ENCODE results near the gene PPP6R3.
"Not testable (repeated sequence)": the region's sequence is repeated elsewhere in the genome, so short reads cannot be mapped to it uniquely, and the experiment has no call there.

PPP6R3 gene, protein sequence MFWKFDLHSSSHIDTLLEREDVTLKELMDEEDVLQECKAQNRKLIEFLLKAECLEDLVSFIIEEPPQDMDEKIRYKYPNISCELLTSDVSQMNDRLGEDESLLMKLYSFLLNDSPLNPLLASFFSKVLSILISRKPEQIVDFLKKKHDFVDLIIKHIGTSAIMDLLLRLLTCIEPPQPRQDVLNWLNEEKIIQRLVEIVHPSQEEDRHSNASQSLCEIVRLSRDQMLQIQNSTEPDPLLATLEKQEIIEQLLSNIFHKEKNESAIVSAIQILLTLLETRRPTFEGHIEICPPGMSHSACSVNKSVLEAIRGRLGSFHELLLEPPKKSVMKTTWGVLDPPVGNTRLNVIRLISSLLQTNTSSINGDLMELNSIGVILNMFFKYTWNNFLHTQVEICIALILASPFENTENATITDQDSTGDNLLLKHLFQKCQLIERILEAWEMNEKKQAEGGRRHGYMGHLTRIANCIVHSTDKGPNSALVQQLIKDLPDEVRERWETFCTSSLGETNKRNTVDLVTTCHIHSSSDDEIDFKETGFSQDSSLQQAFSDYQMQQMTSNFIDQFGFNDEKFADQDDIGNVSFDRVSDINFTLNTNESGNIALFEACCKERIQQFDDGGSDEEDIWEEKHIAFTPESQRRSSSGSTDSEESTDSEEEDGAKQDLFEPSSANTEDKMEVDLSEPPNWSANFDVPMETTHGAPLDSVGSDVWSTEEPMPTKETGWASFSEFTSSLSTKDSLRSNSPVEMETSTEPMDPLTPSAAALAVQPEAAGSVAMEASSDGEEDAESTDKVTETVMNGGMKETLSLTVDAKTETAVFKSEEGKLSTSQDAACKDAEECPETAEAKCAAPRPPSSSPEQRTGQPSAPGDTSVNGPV

DNA sequence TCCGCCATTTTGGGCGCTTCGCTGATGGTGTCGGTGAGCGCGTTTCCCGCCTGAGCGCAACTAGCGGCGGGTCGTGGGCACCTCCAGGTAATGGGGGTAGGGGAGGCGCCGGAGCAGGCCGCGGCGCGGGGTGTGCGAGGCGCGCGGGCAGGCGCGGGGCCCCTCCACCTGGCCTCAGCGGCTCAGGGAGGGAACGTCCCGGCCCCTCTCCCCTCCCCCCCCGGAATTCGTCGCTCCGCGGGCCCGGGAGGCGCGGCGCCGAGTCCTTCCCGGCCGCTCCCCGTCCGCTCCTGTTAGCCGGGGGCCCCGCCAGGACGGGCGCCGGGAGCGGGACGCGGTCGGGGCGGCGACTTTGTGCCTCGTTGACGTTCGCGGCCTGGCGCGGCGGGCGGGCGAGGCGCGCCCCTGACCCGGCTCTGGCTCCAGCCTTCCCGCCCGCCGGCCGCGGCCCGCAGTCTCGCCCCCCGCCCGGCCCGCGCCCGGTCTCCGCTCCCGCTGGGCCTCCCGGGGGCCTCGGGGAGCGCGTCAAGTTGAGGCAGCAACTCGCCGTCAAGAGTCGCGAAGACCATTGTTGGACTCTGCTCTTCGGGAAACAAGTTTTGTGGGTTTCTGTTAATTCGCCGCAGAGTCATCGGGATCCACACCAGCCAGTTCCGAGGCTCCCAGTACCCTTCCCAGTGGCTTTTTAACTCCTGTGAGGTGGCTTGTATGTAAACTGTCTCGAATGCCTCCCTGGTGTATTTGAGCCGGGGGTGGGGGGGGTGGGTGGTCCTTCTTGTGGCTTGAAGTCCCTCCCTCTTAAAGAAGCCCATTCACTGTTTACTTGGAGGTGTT lies at the start of gene PPP6R3:
Gene PPP6R3, plus strand, starts transcription at position 12 of the 834 bp plus-strand sequence. CDS start 76,913 bp downstream, outside the sequence.
- DNase-seq = no peak

DNA sequence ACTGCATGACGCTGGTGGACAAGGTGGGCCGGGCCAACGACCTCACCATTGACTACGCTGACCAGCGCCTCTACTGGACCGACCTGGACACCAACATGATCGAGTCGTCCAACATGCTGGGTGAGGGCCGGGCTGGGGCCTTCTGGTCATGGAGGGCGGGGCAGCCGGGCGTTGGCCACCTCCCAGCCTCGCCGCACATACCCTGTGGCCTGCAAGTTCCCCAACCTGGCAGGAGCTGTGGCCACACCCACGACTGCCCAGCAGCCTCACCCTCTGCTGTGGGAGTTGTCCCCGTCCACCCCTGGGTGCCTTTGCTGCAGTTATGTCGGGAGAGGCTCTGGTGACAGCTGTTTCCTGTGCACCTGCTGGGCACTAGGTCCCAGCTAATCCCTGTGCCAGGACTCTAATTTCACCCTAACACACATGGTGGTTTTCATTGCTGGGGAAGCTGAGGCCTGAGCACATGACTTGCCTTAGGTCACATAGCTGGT lies 49.0 kb upstream of the PPP6R3 start:
- no peak for DNase-seq

DNA sequence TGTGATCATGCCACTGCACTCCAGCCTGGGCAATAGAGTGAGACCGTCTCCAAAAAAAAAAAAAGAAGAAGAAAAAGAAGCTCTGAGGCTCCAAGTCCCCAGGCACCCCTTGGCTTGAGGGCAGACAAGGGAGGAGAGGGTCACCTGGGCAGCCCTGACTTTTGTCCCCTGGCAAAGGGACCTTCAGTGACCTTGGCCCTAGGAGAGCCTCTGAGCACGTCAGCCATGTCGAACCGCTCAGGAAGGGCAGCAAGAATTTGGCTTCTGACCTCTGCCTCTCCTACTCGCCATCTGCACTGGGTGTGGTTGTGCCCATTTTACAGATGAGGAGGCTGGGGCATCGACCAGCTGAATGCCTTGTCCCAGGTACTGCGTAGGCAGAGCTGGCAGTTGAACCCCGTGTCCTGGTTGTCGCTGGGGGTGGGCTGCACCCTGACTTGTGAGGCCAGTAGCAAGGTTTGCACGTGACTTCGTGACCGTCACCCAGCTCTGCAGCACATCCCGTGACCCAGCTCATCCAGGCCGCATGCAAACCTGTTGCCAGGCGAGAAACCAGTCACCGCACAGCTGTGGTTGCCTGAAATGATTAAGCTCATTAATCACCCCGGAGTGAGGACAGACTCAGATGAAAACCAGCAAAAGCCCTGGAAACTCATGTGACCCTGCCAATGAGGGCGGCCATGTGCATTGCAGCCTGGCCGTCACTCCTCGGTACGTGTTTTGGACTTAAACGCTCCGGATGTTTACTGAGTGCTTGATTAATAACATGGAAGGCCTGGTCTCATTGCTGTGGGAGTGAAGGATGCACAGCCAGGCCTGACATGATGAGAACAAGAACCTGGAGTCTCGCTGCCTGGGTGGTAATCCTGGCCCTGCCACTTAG lies 47.7 kb upstream of the PPP6R3 start:
- DNase-seq = no peak

DNA sequence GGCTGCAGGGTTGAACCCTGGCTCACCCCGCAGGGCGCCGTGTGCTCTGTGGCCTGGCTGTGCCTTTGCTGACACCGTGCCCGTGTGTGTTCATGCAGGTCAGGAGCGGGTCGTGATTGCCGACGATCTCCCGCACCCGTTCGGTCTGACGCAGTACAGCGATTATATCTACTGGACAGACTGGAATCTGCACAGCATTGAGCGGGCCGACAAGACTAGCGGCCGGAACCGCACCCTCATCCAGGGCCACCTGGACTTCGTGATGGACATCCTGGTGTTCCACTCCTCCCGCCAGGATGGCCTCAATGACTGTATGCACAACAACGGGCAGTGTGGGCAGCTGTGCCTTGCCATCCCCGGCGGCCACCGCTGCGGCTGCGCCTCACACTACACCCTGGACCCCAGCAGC lies 47.0 kb upstream of the PPP6R3 start:
- no peak for DNase-seq

DNA sequence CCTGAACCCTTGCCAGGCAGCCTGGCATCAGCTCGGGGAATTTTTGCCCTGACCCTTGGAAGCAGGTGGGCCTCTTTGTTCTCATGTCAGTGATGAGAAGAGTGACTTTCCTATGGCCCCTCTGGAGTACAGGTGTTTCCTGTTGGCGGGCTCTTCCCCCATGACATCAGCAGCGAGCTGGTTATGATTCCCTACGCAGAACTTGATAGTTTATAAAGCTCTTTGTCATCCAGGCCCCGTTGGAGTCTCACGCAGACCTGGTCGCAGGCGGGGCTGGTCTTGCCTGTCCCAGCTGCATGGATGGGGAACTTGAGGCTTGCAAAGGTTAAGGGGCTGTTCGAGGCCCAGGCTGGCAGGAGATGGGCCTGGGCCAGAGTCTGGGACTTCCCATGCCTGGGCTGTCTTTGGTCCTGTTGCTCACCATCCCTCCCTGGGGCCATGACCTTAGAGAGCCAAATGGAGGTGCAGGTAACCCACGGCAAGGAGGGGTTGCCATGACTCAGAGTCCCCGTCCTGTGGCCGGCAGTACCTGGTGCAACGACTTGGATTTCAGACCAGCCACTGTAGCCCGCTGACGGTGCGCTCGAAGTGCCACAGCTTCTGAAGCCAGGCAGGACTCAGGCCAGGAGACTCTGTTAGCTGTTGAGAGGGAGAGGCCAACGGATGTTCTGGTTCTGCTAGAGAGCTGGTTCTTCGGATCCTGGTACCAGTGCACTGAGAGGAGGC lies 45.9 kb upstream of the PPP6R3 start:
- DNase-seq = no peak

DNA sequence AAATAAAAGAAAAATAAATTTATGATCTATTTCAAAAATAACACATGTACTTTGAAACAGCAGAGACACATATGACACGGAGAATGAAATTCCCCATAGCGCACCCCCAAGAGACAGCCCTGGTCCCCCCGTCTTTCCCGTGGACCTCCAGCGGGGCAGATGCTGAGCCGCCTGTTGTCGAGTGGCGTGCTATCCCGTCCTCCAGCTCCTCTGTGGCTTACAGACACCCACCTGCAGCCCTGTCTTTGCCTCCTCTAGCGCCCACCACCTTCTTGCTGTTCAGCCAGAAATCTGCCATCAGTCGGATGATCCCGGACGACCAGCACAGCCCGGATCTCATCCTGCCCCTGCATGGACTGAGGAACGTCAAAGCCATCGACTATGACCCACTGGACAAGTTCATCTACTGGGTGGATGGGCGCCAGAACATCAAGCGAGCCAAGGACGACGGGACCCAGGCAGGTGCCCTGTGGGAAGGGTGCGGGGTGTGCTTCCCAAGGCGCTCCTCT lies 44.4 kb upstream of the PPP6R3 start:
- DNase-seq = no peak

DNA sequence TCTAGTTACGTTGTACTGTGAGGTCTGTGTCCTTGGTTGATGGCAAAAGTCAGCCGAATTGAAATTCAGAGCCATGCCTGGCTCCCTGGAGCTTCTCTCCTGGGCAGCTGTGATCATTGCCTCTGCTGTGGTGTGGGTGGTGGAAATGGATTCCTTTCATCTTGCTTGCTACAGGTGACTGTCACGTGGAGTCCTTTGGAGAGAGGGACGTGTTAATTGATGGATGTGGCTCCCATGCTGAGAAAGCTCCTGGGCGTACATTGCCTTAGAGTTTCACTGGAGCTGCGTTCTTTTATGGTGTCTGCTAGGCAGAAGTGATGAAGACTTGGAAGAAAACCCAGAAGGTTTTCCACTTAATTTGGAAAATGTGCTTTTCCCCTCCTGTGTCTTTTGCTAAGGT lies 41.9 kb upstream of the PPP6R3 start:
- DNase-seq = no peak

DNA sequence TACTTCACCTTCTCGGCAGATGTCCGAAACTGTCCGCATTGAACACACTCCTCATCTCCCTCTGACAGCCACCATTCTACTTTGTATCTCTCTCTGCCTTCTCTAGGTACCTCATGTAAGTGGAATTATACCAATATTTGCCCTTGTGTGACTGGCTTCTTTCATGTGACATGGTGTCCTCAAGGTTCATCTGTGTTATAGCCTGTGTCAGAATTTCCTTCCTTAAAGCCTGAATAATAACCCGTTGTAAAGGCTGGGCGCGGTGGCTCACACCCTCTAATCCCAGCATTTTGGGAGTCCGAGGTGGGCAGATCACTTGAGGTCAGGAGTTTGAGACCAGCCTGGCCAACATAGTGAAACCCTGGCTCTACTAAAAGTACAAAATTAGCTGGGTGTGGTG lies 40.4 kb upstream of the PPP6R3 start:
- DNase-seq = no peak

DNA sequence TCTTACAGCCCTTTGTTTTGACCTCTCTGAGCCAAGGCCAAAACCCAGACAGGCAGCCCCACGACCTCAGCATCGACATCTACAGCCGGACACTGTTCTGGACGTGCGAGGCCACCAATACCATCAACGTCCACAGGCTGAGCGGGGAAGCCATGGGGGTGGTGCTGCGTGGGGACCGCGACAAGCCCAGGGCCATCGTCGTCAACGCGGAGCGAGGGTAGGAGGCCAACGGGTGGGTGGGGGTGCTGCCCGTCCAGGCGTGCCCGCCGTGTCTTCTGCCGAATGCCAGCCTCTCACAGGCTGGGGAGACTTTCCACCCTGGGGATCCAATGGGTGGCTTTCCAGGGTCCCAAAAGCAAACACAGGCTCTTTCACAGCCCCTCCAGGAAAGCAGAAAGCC lies 37.1 kb upstream of the PPP6R3 start:
- no peak for DNase-seq

DNA sequence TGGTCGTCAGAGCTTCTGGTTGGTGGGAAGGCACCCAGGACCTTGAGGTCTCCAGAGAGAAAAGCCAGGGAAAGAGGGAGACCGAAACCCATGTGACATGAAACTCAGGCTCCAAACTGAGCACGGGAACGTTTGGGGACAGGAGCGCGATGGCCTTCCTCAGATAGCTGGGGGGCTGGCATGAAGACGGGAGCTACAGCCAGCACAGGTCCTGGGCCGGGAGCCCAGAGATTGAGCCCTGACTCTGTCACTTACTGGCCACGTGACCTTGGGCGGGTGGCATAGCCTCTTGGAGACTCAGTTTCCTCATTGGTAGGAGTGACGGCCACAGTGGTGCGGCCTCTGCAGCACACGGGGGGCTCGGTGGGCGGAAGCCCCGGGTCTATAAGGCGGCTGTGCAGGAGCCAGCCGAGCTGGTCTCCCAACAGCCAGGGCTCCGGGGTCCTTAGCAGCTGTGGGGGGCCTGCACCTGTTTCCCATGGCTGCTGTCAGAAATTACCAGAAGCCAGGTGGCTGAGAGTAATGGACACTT lies 36.4 kb upstream of the PPP6R3 start:
- no peak for DNase-seq

DNA sequence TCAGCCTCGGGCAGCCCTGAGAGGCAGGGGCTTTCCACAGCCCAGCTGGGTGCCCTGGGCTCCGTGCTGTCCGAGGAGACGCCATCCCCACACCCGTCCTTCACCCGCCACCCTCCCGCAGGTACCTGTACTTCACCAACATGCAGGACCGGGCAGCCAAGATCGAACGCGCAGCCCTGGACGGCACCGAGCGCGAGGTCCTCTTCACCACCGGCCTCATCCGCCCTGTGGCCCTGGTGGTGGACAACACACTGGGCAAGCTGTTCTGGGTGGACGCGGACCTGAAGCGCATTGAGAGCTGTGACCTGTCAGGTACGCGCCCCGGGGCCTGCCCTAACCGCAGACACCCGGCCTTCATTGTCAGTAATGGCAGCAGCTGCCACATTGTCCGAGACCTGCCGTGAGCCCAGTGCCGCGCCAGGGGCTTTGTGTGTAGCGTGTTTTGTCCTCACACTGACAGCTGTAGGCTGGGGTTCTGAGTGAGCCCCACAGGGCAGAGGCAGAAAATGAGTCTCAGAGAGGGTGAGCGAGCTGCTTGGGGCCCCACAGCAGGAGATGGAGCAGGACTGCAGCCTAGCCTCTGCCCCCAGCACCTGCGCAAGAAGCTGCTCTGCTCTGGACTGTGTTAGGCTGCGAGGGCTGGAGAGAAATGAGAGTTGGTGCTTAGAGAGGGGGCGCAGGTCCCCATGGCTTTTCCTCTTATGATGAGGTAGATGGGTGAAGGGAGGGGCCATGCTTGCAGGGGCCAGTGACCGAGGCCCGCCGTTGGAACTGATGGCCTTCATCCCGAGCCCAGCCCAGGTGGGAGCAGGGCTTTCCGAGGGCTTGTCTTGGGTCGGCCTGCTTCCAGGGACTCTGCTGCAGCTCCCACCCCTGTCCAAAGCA lies 35.3 kb upstream of the PPP6R3 start:
- DNase-seq = no peak

DNA sequence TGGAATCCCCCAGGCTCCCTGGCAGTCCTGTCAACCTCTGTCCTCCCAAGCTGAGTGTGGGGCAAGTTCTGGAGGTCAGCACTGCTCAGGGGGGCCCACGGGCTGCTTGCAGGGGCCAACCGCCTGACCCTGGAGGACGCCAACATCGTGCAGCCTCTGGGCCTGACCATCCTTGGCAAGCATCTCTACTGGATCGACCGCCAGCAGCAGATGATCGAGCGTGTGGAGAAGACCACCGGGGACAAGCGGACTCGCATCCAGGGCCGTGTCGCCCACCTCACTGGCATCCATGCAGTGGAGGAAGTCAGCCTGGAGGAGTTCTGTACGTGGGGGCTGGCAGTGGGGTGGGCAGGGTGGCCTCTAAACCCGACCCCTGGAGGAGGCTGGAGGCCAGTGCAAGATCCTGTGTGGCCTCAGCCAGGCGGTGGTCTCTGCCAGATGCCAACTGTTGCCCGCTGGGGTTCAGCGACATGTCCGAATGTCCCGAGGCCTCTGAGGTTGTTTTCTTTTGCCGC lies 34.6 kb upstream of the PPP6R3 start:
- no peak for DNase-seq

DNA sequence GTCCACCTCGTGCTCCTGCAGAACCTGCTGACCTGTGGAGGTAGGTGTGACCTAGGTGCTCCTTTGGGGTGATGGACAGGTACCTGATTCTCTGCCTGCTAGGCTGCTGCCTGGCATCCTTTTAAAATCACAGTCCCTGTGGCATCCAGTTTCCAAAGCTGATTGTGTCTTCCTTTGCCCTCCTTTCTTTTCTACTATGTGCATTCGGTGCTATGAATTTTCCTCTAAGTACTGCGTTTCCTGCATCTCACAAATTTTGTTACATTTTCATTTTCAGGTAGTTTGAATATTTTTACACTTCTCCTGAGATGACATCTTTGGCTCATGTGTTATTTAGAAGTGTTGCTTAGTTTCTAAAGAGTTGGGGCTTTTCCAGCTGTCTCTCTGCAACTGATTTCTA lies 30.9 kb upstream of the PPP6R3 start:
- no peak for DNase-seq

DNA sequence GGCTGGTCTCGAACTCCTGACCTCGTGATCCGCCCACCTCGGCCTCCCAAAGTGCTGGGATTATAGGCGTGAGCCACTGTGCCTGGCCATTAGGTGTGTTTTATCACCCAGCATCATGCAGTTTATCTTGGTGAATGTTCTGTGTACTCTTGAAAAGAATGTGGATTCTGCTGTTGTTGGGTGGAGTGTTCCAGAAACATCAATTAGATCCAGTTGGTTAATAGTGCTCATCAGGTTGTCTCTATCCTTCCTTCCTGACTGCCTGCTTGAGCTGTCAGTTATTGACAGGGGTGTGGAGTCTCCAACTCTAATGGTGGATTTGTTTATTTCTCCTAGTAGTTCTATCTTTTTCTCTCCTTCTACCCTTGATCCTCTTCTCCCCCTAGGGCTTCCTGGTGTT lies 30.2 kb upstream of the PPP6R3 start:
- no peak for DNase-seq

DNA sequence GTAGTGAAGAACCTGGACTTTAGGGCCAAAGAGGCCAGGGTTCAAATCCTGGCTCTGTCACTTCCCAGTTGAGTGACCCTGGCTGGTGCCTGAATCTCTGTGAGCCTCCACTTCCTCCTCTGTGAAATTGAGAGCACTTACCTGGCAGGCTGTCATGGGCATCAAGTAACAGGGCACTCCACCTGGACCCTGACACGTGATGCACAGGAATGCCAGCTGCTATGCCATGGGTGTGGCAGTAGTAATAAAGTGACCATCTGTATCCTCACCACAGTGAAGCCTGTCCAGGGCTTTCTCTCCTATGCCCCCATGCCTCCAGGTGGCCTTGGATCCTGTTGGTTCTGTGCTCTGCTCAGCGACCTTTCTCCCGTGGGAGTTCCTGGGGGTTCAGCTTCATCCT lies 29.8 kb upstream of the PPP6R3 start:
- DNase-seq = no peak

DNA sequence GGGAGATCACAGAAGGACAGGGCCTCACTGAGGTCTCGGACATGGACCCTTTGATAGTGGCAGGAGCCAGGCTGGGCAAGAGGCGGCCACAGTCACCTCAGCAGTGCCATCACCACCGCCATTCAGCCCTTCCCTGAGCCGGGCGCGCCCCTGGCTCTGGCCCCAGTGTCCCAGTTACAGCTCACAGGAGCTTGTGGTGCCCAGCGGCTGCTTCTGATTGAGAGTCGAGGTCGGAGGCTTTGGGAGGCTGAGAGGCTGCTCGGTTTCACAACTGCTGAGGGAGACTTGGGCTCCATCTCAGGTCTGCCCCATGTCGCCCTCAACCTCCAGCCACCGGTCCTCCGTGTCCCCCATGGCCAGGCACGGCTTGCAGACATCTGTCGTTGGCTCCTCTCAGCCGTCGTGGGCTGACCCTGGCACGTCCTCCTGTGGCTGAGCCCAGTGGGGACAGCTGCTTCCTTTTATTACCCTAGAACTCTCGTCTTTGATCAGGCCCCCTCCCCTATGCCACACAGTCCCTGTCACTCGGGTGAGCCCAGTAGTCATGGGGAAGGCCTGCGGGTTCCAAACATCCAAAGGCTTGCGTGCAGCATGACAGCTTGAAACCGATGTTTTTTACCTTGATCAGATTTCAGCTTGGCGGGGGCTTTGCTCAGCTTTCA lies 28.4 kb upstream of the PPP6R3 start:
- no peak for DNase-seq

DNA sequence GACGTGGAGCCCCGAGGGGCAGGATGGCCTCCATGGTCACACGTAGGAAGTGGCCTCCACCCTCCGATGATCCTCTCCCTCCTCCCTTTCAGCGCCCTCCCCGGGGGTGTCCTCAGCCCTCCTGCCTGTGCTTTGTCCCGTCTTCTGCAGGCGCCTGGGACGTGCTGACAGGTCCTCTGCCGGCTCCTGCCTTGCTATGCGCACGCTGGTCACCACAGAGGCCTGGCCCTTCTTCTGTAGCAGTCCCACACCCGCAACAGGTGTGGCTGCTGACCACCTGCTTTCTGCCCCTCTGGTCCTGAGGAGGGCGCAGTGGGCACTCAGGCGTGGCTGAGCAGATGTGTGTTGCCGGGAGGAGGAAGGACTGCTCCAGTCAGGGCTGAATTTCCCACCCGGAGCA lies 27.7 kb upstream of the PPP6R3 start:
- no peak for DNase-seq

DNA sequence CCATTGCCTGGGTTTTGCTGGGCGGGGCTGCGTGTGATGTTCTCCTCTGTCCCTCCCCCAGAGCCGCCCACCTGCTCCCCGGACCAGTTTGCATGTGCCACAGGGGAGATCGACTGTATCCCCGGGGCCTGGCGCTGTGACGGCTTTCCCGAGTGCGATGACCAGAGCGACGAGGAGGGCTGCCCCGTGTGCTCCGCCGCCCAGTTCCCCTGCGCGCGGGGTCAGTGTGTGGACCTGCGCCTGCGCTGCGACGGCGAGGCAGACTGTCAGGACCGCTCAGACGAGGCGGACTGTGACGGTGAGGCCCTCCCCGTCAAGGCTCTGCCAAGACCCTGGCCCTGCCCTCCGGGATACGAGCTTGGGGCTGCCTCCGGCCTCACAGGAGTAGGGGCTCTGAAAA lies 27.0 kb upstream of the PPP6R3 start:
- DNase-seq = no peak

DNA sequence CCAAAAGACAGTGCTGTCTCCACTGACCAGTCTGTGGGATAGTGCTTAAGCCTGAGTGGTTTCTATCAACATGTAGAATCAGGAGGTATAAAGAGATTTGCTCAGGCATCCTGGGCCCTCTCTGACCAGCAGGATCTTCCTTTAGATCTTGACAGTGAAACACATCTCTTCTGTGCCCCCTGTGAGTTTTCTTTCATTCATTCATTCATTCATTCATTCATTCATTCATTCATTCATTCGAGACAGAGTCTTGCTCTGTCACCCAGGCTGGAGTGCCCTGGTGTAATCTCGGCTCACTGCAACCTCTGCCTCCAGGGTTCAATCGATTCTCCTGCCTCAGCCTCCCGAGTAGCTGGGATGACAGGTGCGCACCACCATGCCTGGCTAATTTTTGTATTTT lies 26.4 kb upstream of the PPP6R3 start:
- not testable (repeated sequence) for DNase-seq

Data from amniotic stem cell (primary cell).